ENCODE results near the gene SREBF1.

Gene SREBF1

DNA sequence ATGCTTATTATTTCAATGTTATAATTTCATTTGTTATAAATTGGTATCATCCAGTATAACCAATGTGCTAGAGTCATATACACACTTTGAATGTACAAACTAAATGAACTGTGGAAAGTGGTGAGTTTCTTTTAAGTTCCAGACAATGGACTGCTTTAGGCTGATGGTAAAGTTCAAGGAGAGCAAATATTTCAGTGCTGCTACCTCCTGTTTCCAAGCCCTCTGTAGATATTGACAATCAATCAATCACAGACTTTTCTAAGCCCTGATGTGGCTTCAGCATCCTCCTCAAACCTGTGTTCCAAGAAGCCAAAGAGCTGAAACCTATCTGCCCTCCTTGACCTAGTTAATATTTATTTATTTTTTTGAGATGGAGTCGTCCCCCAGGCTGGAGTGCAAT, 28.2 kb upstream of the SREBF1 start:
- H2BK12ac ChIP-seq (ENCODE audit: low read length) = no peak overlapping the region
- no peak overlapping the region for H2AK5ac ChIP-seq (ENCODE audit: low read depth, low read length)
- WGBS, 2 donors (ENCODE audit: extremely low coverage in 2 of 2, insufficient read length in 2 of 2, insufficient replicate concordance in 1 of 2) = no CpG with 5 or more reads among the region's 1 CpG
- no peak overlapping the region for H3K4me3 ChIP-seq (ENCODE audit: low read length in 2 of 2)
- no peak overlapping the region for H3K23ac ChIP-seq (ENCODE audit: low read depth, low read length, poor library complexity)
- no peak overlapping the region for H2BK120ac ChIP-seq (ENCODE audit: low read depth, low read length)
- H3K4ac ChIP-seq (ENCODE audit: low read length) = no peak overlapping the region
- no peak overlapping the region for H3K9ac ChIP-seq (ENCODE audit: low read depth, low read length, poor library complexity)
- H3K4me2 ChIP-seq (ENCODE audit: insufficient read depth, low read length, poor library complexity, severe bottlenecking) = no peak overlapping the region
- H2AFZ ChIP-seq (ENCODE audit: low read length) = no peak overlapping the region
- H3K36me3 ChIP-seq (replicated peaks in 1 of 2; ENCODE audit: control insufficient read depth in 2 of 2, insufficient read depth in 2 of 2, low read length in 2 of 2) = no peaks in the 10 kb centered on the region
- H3K9me3 ChIP-seq (replicated peaks in 1 of 2; ENCODE audit: control insufficient read depth in 2 of 2, insufficient read depth in 1 of 2, low read depth in 1 of 2, low read length in 2 of 2) = no peaks in the 10 kb centered on the region
- H2BK5ac ChIP-seq (ENCODE audit: low read length) = no peak overlapping the region
- no peak overlapping the region for H2BK15ac ChIP-seq (ENCODE audit: low read length)
- H3K27me3 ChIP-seq (ENCODE audit: control insufficient read depth in 3 of 3, insufficient read depth in 3 of 3, low read depth in 1 of 3, low read length in 3 of 3) = no peaks in the 10 kb centered on the region
- DNase-seq (ENCODE audit: low spot score) = no peak
- no peak overlapping the region for H3K27ac ChIP-seq (replicated peaks; ENCODE audit: low read length)
- H3K14ac ChIP-seq (ENCODE audit: low read length) = no peak overlapping the region
- H3K18ac ChIP-seq (ENCODE audit: low read length) = no peak overlapping the region
- no peak overlapping the region for H4K8ac ChIP-seq (ENCODE audit: low read depth, low read length)
- peaks cover 12 to 20% of the 10 kb centered on the region in 2 donors for H3K4me1 ChIP-seq (ENCODE audit: control insufficient read depth in 2 of 2, insufficient read depth in 1 of 2, low read depth in 1 of 2, low read length in 2 of 2)
- no peak overlapping the region for H4K91ac ChIP-seq (ENCODE audit: low read depth, low read length, poor library complexity)
- no peaks in the 10 kb centered on the region for H3K79me1 ChIP-seq (ENCODE audit: low read depth, low read length)

DNA sequence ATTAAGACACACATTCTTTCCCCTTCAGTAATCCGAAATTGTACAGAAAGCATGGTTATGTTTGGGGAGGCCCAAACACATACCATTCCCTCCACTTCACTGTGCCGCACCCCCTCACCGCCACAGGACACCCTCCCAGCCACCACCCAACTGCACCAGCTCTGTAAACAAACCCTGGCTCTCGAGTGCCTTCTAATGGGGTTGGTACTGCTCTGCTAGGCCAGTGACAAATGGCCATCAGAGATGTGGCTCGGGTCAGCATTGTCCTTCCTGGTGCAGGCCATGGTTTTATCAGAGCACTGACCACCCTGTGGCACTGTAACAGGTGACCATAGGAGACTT, 24.0 kb upstream of the SREBF1 start:
- Histone ChIP-seq H3K14ac (ENCODE audit: low read length) (no peak overlapping the region), H3K27me3 (ENCODE audit: control insufficient read depth in 3 of 3, insufficient read depth in 3 of 3, low read depth in 1 of 3, low read length in 3 of 3) (no peaks in the 10 kb centered on the region), H3K4ac (ENCODE audit: low read length) (no peak overlapping the region), H3K4me2 (ENCODE audit: insufficient read depth, low read length, poor library complexity, severe bottlenecking) (no peak overlapping the region), H4K8ac (ENCODE audit: low read depth, low read length) (no peak overlapping the region), H3K27ac (replicated peaks; ENCODE audit: low read length) (no peak overlapping the region), H3K9me3 (replicated peaks in 1 of 2; ENCODE audit: control insufficient read depth in 2 of 2, insufficient read depth in 1 of 2, low read depth in 1 of 2, low read length in 2 of 2) (no peaks in the 10 kb centered on the region), H3K18ac (ENCODE audit: low read length) (no peak overlapping the region), H2BK5ac (ENCODE audit: low read length) (no peak overlapping the region), H3K4me3 (ENCODE audit: low read length in 2 of 2) (no peak overlapping the region), H2BK15ac (ENCODE audit: low read length) (no peak overlapping the region), H4K91ac (ENCODE audit: low read depth, low read length, poor library complexity) (no peak overlapping the region), H2BK120ac (ENCODE audit: low read depth, low read length) (no peak overlapping the region), H3K23ac (ENCODE audit: low read depth, low read length, poor library complexity) (no peak overlapping the region), H3K4me1 (ENCODE audit: control insufficient read depth in 2 of 2, insufficient read depth in 1 of 2, low read depth in 1 of 2, low read length in 2 of 2) (peaks cover 0 to 5% of the 10 kb centered on the region in 2 donors), H3K9ac (ENCODE audit: low read depth, low read length, poor library complexity) (no peak overlapping the region), H3K79me1 (ENCODE audit: low read depth, low read length) (no peaks in the 10 kb centered on the region), H2AK5ac (ENCODE audit: low read depth, low read length) (no peak overlapping the region), H2BK12ac (ENCODE audit: low read length) (no peak overlapping the region), H2AFZ (ENCODE audit: low read length) (no peak overlapping the region), H3K36me3 (replicated peaks in 1 of 2; ENCODE audit: control insufficient read depth in 2 of 2, insufficient read depth in 2 of 2, low read length in 2 of 2) (no peaks in the 10 kb centered on the region)
- WGBS, 2 donors (ENCODE audit: extremely low coverage in 2 of 2, insufficient read length in 2 of 2, insufficient replicate concordance in 1 of 2) = no CpG with 5 or more reads among the region's 5 CpGs
- no peak for DNase-seq (ENCODE audit: low spot score)

DNA sequence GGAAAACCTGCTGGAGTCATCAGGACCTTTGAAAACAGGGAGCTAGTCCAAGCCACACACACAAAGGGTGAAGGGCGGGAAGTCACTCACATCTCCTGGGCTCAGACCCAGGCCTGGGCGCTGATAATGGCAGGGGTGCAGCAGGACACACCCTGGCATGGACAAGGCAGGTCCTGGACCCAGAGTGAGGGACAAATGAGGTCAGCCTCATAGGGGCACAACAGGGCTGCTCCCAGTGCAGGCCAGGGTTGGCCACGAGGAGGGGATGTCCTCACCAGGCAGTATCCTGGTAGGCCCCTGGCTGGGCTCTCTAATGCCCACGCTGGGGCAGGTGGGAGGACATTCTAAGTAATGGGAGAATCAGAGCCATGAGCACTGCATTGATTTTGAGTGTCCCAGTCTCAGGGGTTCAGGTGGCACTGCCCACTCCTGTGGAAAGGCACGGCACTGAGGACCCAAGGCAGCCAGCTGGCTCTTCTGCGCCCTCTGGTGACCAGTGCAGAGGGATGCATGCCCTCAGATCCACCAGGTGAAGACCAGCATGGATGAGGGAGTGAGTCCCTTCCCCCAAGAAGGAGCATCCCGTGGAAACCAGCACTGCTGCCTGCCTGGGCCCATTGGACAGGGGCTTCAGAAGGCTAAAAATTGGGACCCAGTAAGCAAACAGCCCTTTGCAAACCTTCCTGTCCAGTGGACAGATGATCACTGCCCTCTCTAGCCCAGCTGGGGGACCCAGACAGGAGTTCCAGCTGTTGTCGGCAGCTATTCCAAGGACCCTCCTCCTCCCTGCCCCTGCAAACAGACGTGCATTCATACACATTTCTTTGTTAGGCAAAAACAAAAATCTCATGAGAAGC, 23.4 kb upstream of the SREBF1 start:
- Histone ChIP-seq H3K4me2 (ENCODE audit: insufficient read depth, low read length, poor library complexity, severe bottlenecking) (no peak overlapping the region), H2AFZ (ENCODE audit: low read length) (no peak overlapping the region), H3K79me1 (ENCODE audit: low read depth, low read length) (no peaks in the 10 kb centered on the region), H2BK12ac (ENCODE audit: low read length) (no peak overlapping the region), H3K9me3 (replicated peaks in 1 of 2; ENCODE audit: control insufficient read depth in 2 of 2, insufficient read depth in 1 of 2, low read depth in 1 of 2, low read length in 2 of 2) (no peaks in the 10 kb centered on the region), H2BK5ac (ENCODE audit: low read length) (no peak overlapping the region), H3K9ac (ENCODE audit: low read depth, low read length, poor library complexity) (peak overlapping the region; percentile 46), H4K91ac (ENCODE audit: low read depth, low read length, poor library complexity) (peak overlapping the region; percentile 25), H2AK5ac (ENCODE audit: low read depth, low read length) (peak overlapping the region; percentile 49), H3K23ac (ENCODE audit: low read depth, low read length, poor library complexity) (peak overlapping the region; percentile 87), H2BK15ac (ENCODE audit: low read length) (peak overlapping the region; percentile 44), H3K27ac (replicated peaks; ENCODE audit: low read length) (no peak overlapping the region), H2BK120ac (ENCODE audit: low read depth, low read length) (no peak overlapping the region), H3K14ac (ENCODE audit: low read length) (no peak overlapping the region), H3K27me3 (ENCODE audit: control insufficient read depth in 3 of 3, insufficient read depth in 3 of 3, low read depth in 1 of 3, low read length in 3 of 3) (no peaks in the 10 kb centered on the region), H3K36me3 (replicated peaks in 1 of 2; ENCODE audit: control insufficient read depth in 2 of 2, insufficient read depth in 2 of 2, low read length in 2 of 2) (no peaks in the 10 kb centered on the region), H4K8ac (ENCODE audit: low read depth, low read length) (no peak overlapping the region), H3K4me1 (ENCODE audit: control insufficient read depth in 2 of 2, insufficient read depth in 1 of 2, low read depth in 1 of 2, low read length in 2 of 2) (peaks cover 0 to 6% of the 10 kb centered on the region in 2 donors), H3K4me3 (ENCODE audit: low read length in 2 of 2) (no peak overlapping the region), H3K18ac (ENCODE audit: low read length) (peak overlapping the region; percentile 85), H3K4ac (ENCODE audit: low read length) (no peak overlapping the region)
- WGBS, 2 donors (ENCODE audit: extremely low coverage in 2 of 2, insufficient read length in 2 of 2, insufficient replicate concordance in 1 of 2) = no CpG with 5 or more reads among the region's 9 CpGs
- peak; percentile 60 for DNase-seq (ENCODE audit: low spot score)

DNA sequence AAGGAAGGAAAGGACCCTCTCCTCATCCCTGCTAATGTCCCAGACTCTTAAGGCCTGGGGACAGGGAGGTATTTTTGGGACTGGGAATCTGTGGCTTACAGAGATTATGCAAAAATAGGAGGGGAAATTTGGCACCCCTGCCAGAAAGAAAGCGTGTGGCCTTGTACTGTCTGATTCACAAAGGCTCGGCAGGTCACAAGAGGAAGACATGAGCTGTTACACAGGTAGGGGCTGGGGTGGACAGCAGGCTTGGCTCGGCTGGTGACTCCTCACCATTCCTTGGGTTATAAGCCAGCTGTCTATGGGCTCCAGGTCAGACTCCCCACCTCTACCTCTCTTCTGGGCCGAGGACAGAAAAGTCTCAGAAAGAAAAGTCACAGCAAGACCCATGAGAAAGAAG, 20.7 kb upstream of the SREBF1 start:
- Histone ChIP-seq H3K18ac (ENCODE audit: low read length) (no peak overlapping the region), H3K4me2 (ENCODE audit: insufficient read depth, low read length, poor library complexity, severe bottlenecking) (no peak overlapping the region), H2AK5ac (ENCODE audit: low read depth, low read length) (no peak overlapping the region), H2BK15ac (ENCODE audit: low read length) (no peak overlapping the region), H3K27ac (replicated peaks; ENCODE audit: low read length) (no peak overlapping the region), H3K27me3 (ENCODE audit: control insufficient read depth in 3 of 3, insufficient read depth in 3 of 3, low read depth in 1 of 3, low read length in 3 of 3) (no peaks in the 10 kb centered on the region), H4K91ac (ENCODE audit: low read depth, low read length, poor library complexity) (no peak overlapping the region), H4K8ac (ENCODE audit: low read depth, low read length) (no peak overlapping the region), H3K9me3 (replicated peaks in 1 of 2; ENCODE audit: control insufficient read depth in 2 of 2, insufficient read depth in 1 of 2, low read depth in 1 of 2, low read length in 2 of 2) (no peaks in the 10 kb centered on the region), H3K14ac (ENCODE audit: low read length) (no peak overlapping the region), H3K4me3 (ENCODE audit: low read length in 2 of 2) (no peak overlapping the region), H2BK12ac (ENCODE audit: low read length) (no peak overlapping the region), H3K4me1 (ENCODE audit: control insufficient read depth in 2 of 2, insufficient read depth in 1 of 2, low read depth in 1 of 2, low read length in 2 of 2) (peaks cover 2 to 14% of the 10 kb centered on the region in 2 donors), H2AFZ (ENCODE audit: low read length) (no peak overlapping the region), H3K23ac (ENCODE audit: low read depth, low read length, poor library complexity) (no peak overlapping the region), H3K4ac (ENCODE audit: low read length) (no peak overlapping the region), H3K79me1 (ENCODE audit: low read depth, low read length) (no peaks in the 10 kb centered on the region), H2BK5ac (ENCODE audit: low read length) (no peak overlapping the region), H2BK120ac (ENCODE audit: low read depth, low read length) (no peak overlapping the region), H3K9ac (ENCODE audit: low read depth, low read length, poor library complexity) (no peak overlapping the region), H3K36me3 (replicated peaks in 1 of 2; ENCODE audit: control insufficient read depth in 2 of 2, insufficient read depth in 2 of 2, low read length in 2 of 2) (no peaks in the 10 kb centered on the region)
- DNase-seq (ENCODE audit: low spot score) = no peak
- WGBS, 2 donors (ENCODE audit: extremely low coverage in 2 of 2, insufficient read length in 2 of 2, insufficient replicate concordance in 1 of 2) = no CpG with 5 or more reads among the region's 4 CpGs
